ES-I3 (cell line): ENCODE measurements around the gene KRT17.
"Not testable (repeated sequence)": the region's sequence is repeated elsewhere in the genome, so short reads cannot be mapped to it uniquely, and the experiment has no call there.

ENCODE experiments used
- H3K36me3 ChIP-seq: 2 replicates; pipeline ENCODE4 v1.6.1; 2013; ENCODE audit warnings: mild to moderate bottlenecking, low read length, control low read depth, moderate library complexity; ENCODE audit not compliant: insufficient read depth
- H3K4me1 ChIP-seq: 2 replicates; pipeline ENCODE4 v1.6.1; 2013; ENCODE audit warnings: mild to moderate bottlenecking, control low read depth, low read length; ENCODE audit not compliant: insufficient read depth
- H3K9ac ChIP-seq: 2 replicates; pipeline ENCODE4 v1.6.1; 2013; ENCODE audit warnings: low read depth, mild to moderate bottlenecking, low read length, moderate library complexity
- H3K9me3 ChIP-seq: 2 replicates; pipeline ENCODE4 v1.6.1; 2013; ENCODE audit warnings: mild to moderate bottlenecking, low read length, moderate library complexity; ENCODE audit not compliant: control insufficient read depth, insufficient read depth

Gene KRT17

GRCh38 chr17:41578538-41578937 is 45.8 kb downstream of the KRT17 start:
- Histone ChIP-seq H3K4me1 (peaks cover 4% of the 10 kb centered on the region; the same call in 1 of the 2 replicates), H3K9me3 (no peaks in the 10 kb centered on the region), H3K36me3 (no peaks in the 10 kb centered on the region), H3K9ac (no peak overlapping the region)

DNA sequence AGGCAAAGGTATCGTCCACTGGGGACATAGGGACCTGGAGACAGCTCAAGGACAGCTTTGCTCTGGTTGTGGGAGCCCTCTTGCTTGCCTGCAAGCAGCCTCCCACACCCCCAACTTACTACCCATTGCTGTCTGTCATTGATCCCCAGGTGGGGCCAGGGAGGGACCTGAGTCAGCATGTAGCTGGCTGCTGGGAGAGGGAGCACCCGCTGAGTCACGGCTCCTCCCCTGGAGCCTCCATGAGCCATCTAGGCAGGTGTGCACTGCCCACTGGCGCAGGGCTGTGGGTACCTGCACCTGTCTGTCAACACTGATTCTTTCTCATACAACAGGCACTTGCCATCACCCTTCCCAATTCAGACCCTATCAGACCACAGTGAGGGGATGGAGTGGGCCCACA is 47.6 kb downstream of the KRT17 start:
- not testable (repeated sequence) for H3K36me3 ChIP-seq, H3K4me1 ChIP-seq, H3K9me3 ChIP-seq, H3K9ac ChIP-seq

- Histone ChIP-seq H3K4me1 (peaks cover 4% of the 10 kb centered on the region; the same call in 1 of the 2 replicates), H3K36me3 (no peaks in the 10 kb centered on the region), H3K9ac (no peak overlapping the region), H3K9me3 (no peaks in the 10 kb centered on the region)
Measured at GRCh38 chr17:41575336-41575735, 49.0 kb downstream of the KRT17 start.

DNA sequence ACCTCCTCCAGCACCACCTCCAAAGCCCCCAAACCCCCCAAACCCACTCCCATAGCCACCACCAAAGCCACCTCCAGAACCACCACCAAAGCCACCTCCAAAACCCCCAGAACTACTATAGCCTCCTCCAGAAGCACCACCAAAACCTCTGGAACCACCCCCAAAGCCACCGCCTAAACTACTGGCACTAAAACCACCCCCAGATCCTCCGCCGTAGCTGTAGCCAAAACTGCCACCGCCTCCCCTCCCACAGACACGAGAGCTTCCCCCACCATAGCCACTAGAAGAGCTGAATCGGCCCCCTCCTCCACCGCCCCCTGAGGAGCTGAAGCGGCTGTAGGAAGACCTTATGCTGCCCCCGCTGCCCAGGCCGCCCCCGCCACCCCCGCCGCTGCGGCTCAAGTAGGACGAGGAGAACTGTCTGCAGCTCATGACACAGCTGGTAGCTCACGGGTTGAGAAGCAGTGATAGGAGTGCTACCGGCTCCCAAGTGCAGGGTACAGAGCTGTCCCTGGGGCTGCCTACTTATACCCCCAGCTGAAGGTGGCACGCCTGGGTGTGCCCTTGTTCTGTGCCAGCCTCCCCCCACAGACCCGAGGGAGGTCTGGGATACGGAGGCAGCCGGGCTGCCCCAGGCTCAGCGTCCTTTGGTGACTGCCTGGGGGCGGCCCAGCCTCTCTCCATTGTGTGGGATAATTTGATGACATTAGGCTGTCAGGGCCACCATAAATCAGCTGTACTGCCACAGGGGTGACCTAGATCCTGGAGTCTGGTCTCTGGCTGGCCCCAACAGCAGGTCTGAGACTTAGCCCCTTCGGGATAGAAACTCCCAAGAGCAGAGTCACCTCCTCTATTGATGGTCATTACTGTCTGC is 52.6 kb downstream of the KRT17 start, which contains the start of gene KRT9:
TSS of gene KRT9 (minus strand) at position 499 of the 874 bp plus-strand sequence. CDS start at position 432, 67 bp downstream.
- Histone ChIP-seq H3K36me3 (no peaks in the 10 kb centered on the region), H3K4me1 (no peaks in the 10 kb centered on the region), H3K9ac (no peak within 1 kb of the TSS), H3K9me3 (no peaks in the 10 kb centered on the region)
